Cardiac muscle cell (in vitro differentiated cells and primary cell): Measurements from ENCODE around the gene ZBTB21. TPM values are rescaled to one million over a fixed set of nuclear protein-coding genes. Genes with fewer than 3 reads are reported as not detected.

Source experiments
- DNase-seq, 2 donors: peaks; one replicate each; pipeline versions ENCODE4 v3.0.0 to v3.0.0-alpha.2; 2010 to 2017; ENCODE audit warnings: low read depth in 1 of 2, low spot score in 1 of 2
- H3K27ac ChIP-seq: fragments of 200-600 bp; sonication (generic); 2 replicates; pipeline ENCODE4 v1.5.1; 2016
- H3K27me3 ChIP-seq: fragments of 200-600 bp; sonication (generic); 2 replicates; pipeline ENCODE4 v1.6.0; 2016; ENCODE audit warnings: control low read depth
- H3K36me3 ChIP-seq: fragments of 200-600 bp; sonication (generic); 2 replicates; pipeline ENCODE4 v1.5.1; 2016; ENCODE audit warnings: control low read depth
- H3K4me1 ChIP-seq: fragments of 200-600 bp; sonication (generic); 2 replicates; pipeline ENCODE4 v1.8.1; 2017; ENCODE audit warnings: low read depth, mild to moderate bottlenecking, mixed run types
- H3K4me3 ChIP-seq: fragments of 200-600 bp; sonication (generic); 2 replicates; pipeline ENCODE4 v1.5.1; 2016; ENCODE audit warnings: mild to moderate bottlenecking
- H3K9me3 ChIP-seq: fragments of 200-600 bp; sonication (generic); 2 replicates; pipeline ENCODE4 v1.5.1; 2017; ENCODE audit warnings: low read depth, mild to moderate bottlenecking, control low read depth
- CTCF ChIP-seq: IDR thresholded peaks from 2 replicates; pipeline ENCODE4 v1.5.1; 2012; ENCODE audit warnings: low read depth, mild to moderate bottlenecking, low read length
- polyA plus RNA-seq: library from polyadenylated mRNA; unstranded; fragments of >200 nt; fragmentation: Nextera tagmentation; extraction: Ambion mirVana; gene quantifications from 2 replicates; pipeline ENCODE4 v1.2.1, GENCODE V29; 2016
- total RNA-seq: library from RNA; depleted of rRNA; stranded (reverse); fragments of >200 nt; gene quantifications from 2 replicates; pipeline ENCODE4 v1.2.3, GENCODE V29; 2016

The ZBTB21 gene
- total and polyA plus RNA-seq, 2 experiments from 2014 or later: 2.6 to 3.7 TPM

DNA sequence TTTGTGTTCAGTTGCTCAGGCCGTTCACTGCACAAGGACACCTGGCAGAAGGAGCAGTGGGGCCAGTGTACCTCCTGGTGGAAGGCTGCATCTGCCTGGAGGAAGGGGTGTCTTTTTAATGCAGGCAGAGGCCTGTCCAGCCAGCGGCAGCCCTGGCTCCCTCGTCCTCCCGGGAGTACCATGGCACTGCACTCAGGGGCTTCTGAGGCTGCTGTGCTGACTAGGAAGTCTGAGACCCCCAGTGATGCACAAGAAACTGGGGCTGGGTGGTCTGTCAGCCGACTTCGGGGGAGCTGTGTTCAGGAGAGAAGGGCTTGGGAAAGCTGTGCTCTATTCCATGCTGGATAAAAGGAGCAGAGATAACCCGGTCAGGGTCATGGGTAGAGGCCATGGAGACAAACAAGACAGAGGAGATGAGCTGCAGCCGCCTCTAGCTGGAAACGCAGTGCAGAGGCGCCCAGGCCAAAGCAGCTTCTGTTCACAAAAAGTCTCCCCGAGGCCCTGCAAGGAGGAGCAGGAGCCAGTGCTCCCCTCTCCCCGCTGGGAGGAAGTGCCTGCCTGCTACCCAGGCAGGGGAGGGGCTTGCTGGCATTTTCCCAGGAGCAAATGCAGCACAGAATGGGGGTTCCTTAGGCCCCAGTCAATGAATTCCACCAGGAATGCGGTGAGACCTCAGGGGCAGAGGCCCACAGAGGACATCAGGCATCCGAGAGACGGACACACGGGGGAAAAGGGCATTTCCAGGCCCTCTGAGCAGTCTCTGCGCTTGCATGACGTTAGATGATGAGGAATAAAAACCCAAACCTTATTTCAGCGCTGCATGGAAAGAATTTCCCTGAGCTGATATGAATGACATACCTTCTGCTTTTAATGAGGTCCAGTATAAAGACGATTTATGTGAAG, 39.2 kb downstream of the ZBTB21 start:
- H3K27ac ChIP-seq: no peak overlapping the region
- H3K9me3 ChIP-seq: no peaks in the 10 kb centered on the region
- no peak for TF ChIP-seq CTCF
- H3K36me3 ChIP-seq: no peaks in the 10 kb centered on the region
- H3K27me3 ChIP-seq: no peaks in the 10 kb centered on the region
- H3K4me1 ChIP-seq: no peaks in the 10 kb centered on the region
- no peak for DNase-seq
- H3K4me3 ChIP-seq: no peak overlapping the region

GRCh38 chr21:41970106-41970391, 40.1 kb downstream of the ZBTB21 start:
- no peak for DNase-seq
- H3K4me3 ChIP-seq: no peak overlapping the region
- H3K27me3 ChIP-seq: no peaks in the 10 kb centered on the region
- no peak for TF ChIP-seq CTCF
- H3K4me1 ChIP-seq: no peaks in the 10 kb centered on the region
- no peaks in the 10 kb centered on the region for H3K9me3 ChIP-seq
- no peaks in the 10 kb centered on the region for H3K36me3 ChIP-seq
- no peak overlapping the region for H3K27ac ChIP-seq

GRCh38 chr21:41967708-41968107, 42.5 kb downstream of the ZBTB21 start:
- DNase-seq: no peak
- no peaks in the 10 kb centered on the region for H3K36me3 ChIP-seq
- no peak overlapping the region for H3K4me3 ChIP-seq
- no peaks in the 10 kb centered on the region for H3K4me1 ChIP-seq
- H3K27me3 ChIP-seq: no peaks in the 10 kb centered on the region
- no peaks in the 10 kb centered on the region for H3K9me3 ChIP-seq
- TF ChIP-seq CTCF: no peak
- no peak overlapping the region for H3K27ac ChIP-seq

GRCh38 chr21:41966872-41967621, 43.1 kb downstream of the ZBTB21 start:
- no peak for TF ChIP-seq CTCF
- Histone ChIP-seq H3K27me3 (no peaks in the 10 kb centered on the region), H3K4me3 (no peak overlapping the region), H3K9me3 (no peaks in the 10 kb centered on the region), H3K27ac (no peak overlapping the region), H3K36me3 (no peaks in the 10 kb centered on the region), H3K4me1 (no peaks in the 10 kb centered on the region)
- DNase-seq: no peak

DNA sequence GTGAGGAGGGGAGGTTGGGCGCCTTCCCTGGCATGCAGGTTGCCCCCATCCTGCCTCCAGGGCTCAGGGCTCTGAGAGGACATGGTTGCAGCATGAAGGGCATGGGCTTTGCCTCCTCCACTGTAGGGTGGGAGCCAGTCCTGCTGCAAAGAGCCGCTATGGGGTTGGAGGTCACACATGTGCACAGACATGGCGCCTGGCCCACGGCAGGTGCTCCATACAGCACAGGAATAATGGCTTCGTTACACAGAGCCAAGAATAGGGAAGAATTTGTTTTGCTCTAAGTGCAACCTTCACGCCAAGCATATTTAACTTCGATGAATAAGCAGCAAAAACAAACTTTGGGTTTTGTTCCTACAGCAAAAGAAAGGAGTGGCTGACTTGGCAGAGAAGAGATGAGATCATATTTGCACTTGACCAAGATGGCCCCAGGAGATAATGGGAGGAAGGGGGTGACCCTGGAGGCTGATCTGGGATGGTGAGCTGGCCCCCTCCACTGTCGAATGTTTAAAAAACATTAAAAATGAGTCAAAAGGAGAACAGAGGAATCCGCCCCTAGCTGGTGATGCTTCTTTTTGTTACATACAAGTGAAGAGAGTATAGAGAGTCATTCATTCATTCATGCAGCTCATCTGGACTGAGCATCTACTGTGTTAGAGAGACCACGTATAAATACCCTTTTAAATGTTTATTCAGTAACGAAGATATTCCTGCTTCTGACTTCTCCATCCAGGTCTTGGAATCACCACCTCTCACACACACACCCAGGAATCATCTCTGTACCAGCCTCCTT, 43.9 kb downstream of the ZBTB21 start:
- Histone ChIP-seq H3K36me3 (no peaks in the 10 kb centered on the region), H3K4me3 (no peak overlapping the region), H3K27me3 (no peaks in the 10 kb centered on the region), H3K4me1 (no peaks in the 10 kb centered on the region), H3K27ac (no peak overlapping the region), H3K9me3 (no peaks in the 10 kb centered on the region)
- TF ChIP-seq CTCF: no peak
- no peak for DNase-seq
